IPS-18c (cell line): ENCODE data around the gene EFCAB8.

ENCODE experiments used
- H3K4me3 ChIP-seq: 2 replicates; pipeline ENCODE4 v1.7.0; 2013; ENCODE audit warnings: low read depth, mild to moderate bottlenecking, low read length, moderate library complexity; ENCODE audit not compliant: insufficient read depth
- H3K9me3 ChIP-seq: one replicate; pipeline ENCODE4 v1.6.1; 2013; ENCODE audit warnings: mild to moderate bottlenecking, low read length, moderate library complexity; ENCODE audit not compliant: control insufficient read depth, insufficient read depth

Gene EFCAB8

DNA sequence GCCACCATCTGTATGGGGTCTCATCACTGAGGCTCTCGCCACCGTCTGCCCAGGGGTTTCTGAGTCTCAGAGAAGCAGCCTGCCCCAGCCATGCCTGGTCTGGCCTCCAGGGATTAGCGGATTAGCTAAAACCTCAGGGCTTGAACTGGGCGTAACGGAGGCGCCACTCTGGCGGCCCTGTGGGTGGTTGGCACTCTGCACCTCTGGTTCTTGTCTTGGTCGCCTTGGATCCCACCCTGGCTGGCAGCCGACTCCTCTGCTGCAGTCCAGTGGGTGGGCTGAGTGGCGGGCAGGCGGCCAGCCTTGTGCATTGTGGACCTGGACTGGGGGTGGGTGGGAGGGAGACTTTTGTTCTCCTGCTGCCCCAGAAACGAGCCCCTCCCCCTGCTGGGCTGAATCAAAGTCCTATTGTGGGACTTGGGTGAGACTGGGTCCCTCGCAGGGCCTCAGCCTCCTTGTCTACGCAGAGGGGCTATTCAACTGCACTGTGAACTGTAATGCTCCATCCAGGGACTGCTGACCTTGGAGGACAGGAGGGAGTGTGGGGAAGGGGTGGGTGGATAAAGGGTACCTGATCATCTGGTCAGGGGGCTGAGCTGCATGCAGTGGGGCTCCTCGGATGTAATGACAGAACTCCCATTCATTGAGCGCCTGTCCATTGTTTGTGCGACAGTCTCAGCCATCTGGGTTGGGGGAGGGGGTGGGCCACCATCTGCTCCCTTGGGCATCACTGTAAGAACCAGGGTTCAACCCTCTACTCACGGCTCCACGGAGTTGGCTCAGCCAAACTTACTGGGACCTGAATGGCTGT, 121.6 kb downstream of the EFCAB8 start:
- peaks cover 2% of the 10 kb centered on the region for H3K9me3 ChIP-seq
- H3K4me3 ChIP-seq: no peak overlapping the region

DNA sequence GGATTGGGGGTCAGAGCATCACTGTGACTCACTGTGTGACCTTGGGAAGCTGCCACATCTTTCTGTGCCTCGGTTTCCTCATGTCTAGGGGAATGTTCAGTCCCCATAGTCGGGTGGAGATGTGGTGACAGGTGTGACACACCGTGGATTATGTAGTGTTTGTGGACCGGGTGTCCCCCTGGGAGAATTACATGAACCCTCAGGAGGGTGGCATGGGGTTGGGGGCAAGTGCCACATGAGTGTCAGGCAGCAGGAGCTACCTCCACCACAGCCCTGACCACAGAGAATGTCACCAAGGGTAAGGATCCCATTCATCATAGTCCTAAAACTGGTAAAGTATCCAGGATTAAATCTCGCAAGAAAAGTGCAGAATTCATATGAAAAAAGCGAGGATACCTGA, 122.3 kb downstream of the EFCAB8 start:
- Histone ChIP-seq H3K9me3 (peaks cover 2% of the 10 kb centered on the region), H3K4me3 (no peak overlapping the region)

DNA sequence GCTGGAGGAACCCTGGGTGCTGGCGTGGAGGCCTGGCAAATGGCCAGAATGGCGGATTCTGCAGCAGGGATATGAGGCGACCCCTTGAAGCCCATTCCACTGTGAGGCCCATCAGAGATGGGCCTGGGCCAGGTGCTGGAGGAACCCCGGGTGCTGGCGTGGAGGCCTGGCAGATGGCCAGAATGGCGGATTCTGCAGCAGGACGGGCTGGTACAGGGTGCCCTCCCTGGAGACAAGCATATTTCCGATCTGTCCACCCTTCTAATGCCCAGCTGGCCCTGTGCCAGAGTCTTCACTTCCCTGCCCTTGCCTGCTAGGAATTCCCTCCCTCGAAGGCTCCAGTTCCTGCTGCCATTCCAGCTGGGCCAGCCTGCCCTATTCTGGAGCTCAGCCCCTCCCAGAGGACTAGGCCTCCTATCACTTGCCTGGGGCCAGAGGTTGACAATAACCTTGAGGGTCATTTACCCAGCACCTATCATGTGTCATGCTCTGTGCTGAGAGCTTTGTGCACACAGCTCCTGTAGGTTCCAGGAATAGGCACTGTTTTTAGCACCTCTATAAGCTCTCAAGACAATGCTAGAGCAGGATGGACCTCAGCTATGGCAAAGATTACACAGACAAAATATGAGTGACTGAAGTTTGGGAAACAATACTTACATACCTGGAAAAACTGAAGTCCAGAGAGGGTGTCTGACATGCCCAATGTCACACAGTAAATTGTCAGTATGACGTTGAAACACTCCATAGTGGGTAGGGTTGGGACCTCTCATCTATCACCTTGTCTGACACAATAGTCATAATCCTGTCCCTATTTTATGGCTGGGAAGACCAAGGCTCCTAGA, 124.1 kb downstream of the EFCAB8 start:
- H3K4me3 ChIP-seq: no peak overlapping the region
- H3K9me3 ChIP-seq: no peaks in the 10 kb centered on the region

DNA sequence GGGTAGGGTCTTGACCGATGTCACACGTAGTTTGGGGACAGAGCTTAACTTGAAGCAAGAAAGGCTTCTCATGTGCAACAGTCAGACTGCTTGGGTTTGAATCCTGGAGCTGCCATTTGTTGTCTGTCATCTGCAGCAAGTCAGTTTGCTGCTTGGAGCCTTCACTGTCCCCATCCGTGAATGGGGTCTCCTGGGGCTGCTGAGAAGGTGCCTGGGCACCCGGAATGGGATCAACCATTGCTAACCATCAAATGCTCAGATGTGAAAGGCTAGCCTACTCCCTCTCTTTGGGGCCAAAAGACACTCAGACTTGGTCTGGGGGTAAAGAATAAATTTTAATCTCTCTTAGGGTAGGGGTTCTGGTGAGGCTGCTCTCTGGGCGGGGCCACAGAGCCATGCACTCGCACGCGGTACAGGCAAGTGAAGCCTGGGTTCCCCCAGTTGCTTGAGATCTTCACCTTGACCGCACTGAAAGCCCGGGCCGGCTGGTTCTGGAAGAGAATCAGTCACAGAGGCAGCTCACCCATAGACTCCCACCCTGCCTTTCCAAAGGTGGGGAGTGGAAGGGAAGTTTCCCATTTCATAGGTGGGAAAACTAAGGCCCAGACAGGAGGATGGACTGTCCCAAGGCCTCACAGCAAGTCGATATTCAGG, 124.9 kb downstream of the EFCAB8 start:
- H3K9me3 ChIP-seq: no peaks in the 10 kb centered on the region

DNA sequence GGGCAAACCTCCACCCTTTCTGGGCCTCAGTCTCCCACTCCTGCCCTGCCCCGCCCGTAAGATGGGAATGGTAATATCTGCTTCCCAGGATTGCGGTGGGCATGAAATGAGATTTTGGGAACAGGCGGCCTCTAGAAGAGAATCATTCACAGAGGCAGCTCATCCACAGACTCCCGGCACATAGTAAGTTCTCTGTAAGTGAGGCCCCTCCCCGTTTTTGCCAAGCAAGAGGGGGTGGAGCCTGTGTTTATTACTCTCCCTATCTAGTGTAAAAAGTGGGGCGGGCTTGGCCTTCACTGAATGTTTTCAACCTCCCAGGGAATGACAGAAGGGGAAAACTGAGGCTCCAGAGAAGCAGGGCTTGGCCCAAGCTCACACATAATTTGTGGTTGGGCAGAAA, 125.5 kb downstream of the EFCAB8 start:
- Histone ChIP-seq H3K9me3 (no peaks in the 10 kb centered on the region), H3K4me3 (no peak overlapping the region)

More for the DNA sequence above, 124.9 kb downstream of the EFCAB8 start:
- H3K4me3 ChIP-seq: no peak overlapping the region

DNA sequence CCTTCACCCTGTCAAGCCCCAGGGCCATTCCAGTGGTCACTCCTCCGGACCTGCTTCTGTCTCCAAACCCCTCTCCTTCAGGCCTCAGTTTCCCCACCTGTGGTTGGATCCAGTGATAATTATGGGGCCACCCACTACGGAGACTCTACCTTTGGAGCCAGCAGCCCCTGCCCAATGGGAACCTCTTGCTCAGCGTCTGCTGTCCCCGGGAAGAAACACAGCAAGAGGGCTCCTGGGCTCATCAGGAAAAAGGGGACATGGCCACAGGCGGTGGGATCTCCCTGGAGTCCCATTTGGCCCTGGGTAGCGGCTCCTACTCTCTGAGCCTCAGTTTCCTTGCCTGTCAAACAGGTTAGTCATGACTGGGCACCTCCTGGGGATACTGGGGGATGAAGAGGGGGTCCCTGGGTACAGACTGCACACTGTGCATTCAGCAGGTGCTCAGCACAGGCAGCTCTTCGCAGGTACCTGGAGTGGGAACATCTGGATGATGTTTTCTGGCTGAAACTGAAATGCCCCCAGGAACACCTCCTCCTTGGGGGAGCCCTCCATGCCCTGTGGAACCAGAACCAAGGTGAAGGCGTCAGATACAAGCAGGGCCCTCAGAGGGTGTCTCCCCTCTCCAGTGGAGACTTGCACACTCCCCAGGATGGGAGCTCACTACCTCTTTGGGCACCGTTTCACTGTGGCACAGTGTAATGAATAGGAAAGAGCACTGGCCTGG, 126.1 kb downstream of the EFCAB8 start:
- no peaks in the 10 kb centered on the region for H3K9me3 ChIP-seq
- H3K4me3 ChIP-seq: no peak overlapping the region

DNA sequence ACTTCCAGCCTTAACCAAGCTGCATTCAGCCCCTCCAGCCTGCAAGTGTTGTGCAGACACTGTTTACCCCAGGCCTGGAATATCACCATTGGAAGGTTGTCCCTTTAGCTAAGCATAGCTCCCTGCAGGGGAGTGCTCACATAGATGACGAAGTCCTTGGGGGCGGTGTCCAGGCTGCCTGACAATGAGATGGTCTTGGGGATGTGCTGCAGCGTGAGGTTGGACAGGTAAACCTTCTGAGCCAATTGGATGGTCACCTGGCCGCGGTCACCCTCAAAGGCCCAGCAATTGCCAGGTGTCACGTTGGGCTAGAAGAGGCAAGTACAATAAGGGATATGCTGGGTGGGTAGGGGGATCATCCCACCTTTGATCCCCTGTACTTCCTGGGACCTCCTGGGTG, 126.9 kb downstream of the EFCAB8 start:
- H3K9me3 ChIP-seq: no peaks in the 10 kb centered on the region
- no peak overlapping the region for H3K4me3 ChIP-seq

DNA sequence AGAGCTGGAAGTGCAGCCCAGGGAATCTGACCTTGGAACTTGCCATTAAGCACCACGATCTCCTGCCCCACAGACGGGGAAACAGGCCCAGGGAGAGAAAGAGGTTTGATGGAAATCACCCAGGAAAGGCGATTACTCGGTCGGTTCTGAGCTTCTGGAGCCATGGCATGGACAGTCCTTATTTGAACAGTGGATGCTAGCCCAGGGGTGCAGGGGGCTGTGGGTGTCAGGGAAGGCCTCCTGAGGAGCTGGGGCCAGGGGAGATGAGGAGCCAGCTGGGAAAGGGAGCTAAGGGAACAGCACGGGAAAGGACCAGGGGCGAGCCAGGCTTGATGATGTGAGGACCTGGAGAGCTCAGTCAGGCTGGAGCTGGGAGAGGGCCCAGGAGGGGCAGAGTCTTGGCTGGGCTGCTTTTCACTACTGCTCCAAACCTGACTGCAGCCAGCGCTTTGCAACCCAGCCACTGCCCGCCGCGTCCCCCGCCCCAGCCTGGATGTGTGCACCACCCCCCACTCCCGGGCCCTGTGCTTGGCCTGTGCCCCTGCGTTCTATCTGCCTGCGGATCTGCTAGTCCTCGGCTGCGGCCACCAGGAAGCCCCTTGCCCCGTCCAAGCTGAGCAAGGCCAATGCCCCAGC, 127.7 kb downstream of the EFCAB8 start:
- Histone ChIP-seq H3K9me3 (no peaks in the 10 kb centered on the region), H3K4me3 (no peak overlapping the region)

DNA sequence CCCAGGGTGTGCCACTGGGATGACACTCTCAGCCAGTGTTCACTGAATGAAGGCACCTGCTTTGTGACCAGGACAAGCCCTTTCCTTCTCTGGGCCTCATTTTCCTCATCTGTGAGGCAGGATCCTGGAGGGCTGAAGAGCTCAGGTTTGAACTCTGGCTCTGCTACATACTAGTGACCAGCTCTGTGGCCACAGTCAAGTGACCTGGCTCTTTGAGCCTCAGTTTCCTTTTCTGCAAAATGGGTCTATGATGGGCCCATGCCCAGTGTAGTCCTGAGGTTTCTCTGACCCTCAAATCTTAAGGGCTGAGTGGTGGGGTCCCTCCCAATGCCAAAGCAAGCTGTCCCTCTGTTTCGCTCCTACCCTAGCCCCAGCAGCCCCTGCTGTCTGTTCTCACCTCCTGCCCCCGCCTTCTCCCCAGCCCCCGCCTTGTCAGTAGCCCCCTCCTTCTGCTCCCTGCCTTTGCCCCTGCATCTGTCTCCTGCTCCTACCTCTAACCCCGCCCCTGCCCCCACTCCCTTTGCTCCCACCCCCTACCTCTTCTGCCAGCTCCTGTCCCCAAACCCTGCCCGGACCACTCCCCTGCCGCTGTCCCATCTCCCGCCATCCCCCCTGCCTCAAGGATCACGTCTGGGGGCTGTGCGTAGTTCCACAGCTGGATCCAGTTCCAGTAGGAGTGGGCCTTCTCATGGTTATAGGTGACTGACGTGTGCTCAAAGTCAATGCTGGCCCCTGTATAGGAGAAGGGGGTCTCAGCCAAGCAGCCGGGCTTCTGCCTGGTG, 128.5 kb downstream of the EFCAB8 start:
- Histone ChIP-seq H3K9me3 (no peaks in the 10 kb centered on the region), H3K4me3 (no peak overlapping the region)

DNA sequence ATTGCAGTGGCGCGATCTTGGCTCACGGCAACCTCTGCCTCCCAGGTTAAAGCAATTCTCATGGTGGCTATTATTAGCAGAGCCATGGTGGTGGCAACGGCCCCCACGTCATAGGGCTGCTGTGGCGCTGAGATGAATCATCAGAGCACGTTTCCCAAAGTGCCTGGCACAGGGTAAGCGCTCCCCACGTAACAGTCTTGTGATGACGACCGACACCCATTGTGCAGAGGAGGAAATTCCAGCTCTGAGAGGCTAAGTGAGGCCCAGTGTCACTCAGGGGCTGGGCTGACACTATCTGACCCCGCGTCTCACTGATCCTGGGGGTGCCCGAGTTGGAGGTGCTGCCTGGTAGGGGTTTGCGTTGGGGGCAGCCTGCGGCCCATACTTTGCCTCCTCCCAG, 129.3 kb downstream of the EFCAB8 start:
- Histone ChIP-seq H3K4me3 (no peak overlapping the region), H3K9me3 (no peaks in the 10 kb centered on the region)

DNA sequence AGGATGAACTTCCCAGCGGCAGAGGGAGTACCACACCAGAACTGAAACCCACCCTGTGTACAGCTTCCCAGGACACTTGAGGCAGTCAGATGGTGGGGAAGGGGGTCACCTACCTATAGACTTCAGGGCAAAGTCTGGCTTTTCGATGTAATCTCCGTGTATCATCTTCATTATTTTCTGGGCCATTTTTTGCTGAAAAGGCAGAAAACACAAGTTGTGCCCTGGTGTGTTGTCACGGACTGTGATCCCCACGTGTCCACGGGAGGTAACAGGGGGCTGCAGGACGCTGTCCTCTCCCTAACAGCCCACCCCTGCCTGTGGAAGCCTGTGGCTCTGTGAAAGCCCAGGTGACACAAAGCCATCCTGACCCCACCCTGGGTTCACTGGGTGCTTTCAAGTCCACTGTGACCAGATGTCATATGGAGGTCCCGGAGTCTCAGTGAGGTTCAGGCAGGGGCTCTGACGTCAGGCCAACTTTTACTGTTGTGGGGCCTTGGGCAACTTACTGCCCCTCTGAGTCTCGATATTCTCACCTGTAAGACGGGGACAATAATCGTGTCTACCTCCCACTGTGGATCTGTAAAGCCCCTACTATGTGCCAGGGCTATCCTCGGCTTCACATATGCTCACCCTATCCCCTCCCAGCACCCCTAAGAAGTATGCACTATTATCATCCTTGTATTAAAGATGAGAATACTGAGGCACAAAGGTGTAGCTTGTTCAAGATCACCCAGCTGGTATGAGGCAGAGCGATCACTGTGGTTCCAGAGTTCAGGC, 131.0 kb downstream of the EFCAB8 start:
- H3K9me3 ChIP-seq: peaks cover under 1% of the 10 kb centered on the region
- H3K4me3 ChIP-seq: no peak overlapping the region

DNA sequence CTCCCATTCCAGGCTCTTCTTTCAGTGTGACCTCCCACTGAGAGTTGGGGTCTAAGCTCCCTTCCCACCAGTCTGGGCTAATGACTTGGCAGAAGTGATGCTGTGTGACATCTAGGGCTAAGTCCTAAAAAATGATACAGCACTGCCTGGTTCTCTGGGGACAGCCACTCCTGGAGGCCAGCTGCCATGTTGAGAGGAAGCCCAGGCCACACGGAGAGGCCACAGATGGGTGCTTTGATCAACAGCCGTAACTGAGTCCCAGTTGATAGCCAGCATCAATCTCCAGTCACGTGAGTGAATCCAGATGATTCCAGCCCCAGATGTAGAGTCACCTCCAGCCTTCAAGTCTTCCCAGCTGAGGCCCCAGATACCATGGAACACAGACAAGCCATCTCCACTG, 131.7 kb downstream of the EFCAB8 start:
- no peak overlapping the region for H3K4me3 ChIP-seq
- H3K9me3 ChIP-seq: peaks cover 2% of the 10 kb centered on the region

DNA sequence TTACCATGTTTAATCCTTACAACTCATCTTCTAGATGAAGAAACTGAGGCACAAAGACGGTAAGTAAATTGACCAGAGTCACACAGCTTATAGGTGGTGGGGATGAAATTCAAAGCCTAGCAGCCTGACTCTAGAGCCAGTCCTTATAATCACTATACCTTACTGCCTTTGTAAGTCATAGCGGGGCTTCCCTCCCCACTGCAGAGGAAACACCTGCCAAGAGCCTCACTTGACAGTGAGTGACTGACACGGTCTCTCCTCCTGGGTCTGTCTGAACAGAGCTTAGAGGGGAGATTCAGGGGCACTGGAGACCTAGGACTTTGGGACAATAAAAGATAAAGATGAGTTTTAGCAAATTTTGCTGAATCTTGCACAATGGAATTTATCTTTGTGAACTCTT, 132.7 kb downstream of the EFCAB8 start:
- Histone ChIP-seq H3K9me3 (peaks cover 2% of the 10 kb centered on the region), H3K4me3 (no peak overlapping the region)

DNA sequence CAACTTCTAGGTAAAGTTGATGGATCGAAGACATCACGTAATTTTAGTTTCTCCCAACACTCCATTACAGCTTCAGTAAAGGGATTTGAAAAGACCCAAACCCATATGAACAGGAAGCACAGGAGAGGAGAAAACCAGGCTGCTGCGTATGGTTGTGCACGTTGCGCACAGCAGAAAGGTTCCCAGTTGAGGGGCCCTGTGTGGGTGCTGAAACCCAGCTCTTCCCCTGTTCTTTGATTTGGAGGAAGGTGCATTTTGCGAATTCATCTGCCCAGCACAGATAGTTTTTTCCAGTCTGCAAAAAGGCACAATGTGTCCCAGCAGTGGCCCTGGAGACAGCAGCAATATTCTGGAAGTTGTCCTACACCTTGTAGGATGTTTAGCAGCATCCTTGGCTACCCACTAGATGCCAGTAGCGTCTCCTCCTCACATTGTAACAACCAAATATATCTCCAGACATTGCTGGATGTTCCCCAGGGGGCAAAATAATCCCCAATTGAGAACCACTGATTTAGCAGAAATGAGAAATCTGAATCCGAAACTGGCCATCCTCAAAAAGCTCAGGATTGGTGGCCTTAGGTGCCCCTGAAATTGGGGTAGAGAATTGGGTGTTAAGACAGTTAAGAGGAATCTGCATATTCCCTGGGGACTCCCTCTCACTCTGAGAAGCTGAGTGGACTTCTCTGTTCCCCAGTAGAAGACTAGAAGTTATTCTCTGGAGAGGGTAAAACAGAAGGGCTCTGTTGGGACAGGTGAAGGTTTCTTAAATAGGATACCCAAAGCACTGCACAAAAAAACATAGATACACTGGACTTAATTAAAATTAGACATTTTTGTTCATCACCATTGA, 133.3 kb downstream of the EFCAB8 start:
- peaks cover 2% of the 10 kb centered on the region for H3K9me3 ChIP-seq
- no peak overlapping the region for H3K4me3 ChIP-seq
